Activated T-helper 17 cell treated with anti-CD3 and anti-CD28 coated beads, Interleukin-2, amount 50 U/mL, for 72 hours (primary cell): ENCODE data around the gene USP38. TPM values are rescaled to one million over a fixed set of nuclear protein-coding genes. Genes with fewer than 3 reads are reported as not detected.
"Not testable (repeated sequence)": the region's sequence is repeated elsewhere in the genome, so short reads cannot be mapped to it uniquely, and the experiment has no call there.

Experiments used
- ATAC-seq: fragments of 150-1000 bp; cut with Tn5 transposase; replicated peaks from 2 replicates; pipeline ENCODE4 v1.10.0; 2021; ENCODE audit warnings: mild to moderate bottlenecking, moderate library complexity
- H3K27ac Mint-ChIP-seq: one replicate; pipeline ENCODE4 v1.8.0; 2022; ENCODE audit warnings: mixed read lengths
- H3K27me3 Mint-ChIP-seq: one replicate; pipeline ENCODE4 v1.8.0; 2022; ENCODE audit warnings: mixed read lengths
- H3K36me3 Mint-ChIP-seq: one replicate; pipeline ENCODE4 v1.8.0; 2022; ENCODE audit warnings: low read depth, mild to moderate bottlenecking, mixed read lengths
- H3K4me1 Mint-ChIP-seq: one replicate; pipeline ENCODE4 v1.8.0; 2022; ENCODE audit warnings: mixed read lengths
- H3K4me3 Mint-ChIP-seq: one replicate; pipeline ENCODE4 v1.8.0; 2022; ENCODE audit warnings: mild to moderate bottlenecking, mixed read lengths
- H3K9me3 Mint-ChIP-seq: one replicate; pipeline ENCODE4 v1.8.0; 2022; ENCODE audit warnings: mixed read lengths
- total RNA-seq, 2 donors: library from RNA; stranded (reverse); gene quantifications; one replicate each; pipeline ENCODE4 v1.2.3, GENCODE V29; 2022

The USP38 gene
- total RNA-seq, 2 donors from 2014 or later = 15.1 to 22.2 TPM

- not testable (repeated sequence) for H3K4me3 Mint-ChIP-seq, ATAC-seq, H3K4me1 Mint-ChIP-seq, H3K27me3 Mint-ChIP-seq, H3K9me3 Mint-ChIP-seq, H3K27ac Mint-ChIP-seq, H3K36me3 Mint-ChIP-seq
These were observed 52.5 kb downstream of the USP38 start for GRCh38 chr4:143237195-143237594.

DNA sequence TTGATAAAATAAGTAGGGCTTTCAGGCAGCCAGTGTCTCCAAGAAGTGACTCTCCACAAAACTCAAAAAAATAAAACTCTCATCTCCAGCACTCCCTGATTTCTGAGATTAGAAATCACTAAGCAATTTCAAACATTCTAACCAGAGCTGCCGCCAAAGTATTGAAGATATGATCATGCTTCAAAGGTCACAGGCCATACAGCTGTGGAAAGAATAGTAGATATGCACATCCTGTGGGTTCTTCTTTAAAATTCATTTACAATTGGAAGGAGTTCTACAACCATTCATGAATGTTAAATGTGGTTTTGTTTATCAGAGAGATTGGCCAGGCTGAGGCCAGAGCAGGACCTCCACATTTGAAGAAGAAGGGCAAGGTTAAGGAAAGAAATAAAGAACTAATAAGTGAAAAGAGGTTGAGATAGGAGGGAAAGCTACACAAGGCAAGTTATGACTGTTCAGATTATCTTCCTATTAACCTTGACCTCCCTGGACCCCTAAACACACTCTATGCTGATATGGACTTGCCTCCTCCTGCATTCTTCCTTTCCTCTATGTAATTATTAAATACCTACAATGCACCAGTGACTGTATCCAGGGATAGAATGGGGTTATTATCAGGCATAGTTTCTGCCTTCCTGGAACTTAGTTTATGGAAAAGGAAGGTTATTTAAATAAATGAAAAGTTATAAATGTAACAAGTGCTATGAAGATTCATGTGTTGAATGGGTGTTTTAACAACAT, 56.4 kb downstream of the USP38 start:
- Mint-ChIP-seq H3K27ac (no peak overlapping the region), H3K9me3 (peaks cover 3% of the 10 kb centered on the region), H3K27me3 (peaks cover 6% of the 10 kb centered on the region), H3K4me1 (no peaks in the 10 kb centered on the region), H3K4me3 (no peak overlapping the region), H3K36me3 (no peaks in the 10 kb centered on the region)
- no peak for ATAC-seq

- Mint-ChIP-seq H3K27ac (no peak overlapping the region), H3K36me3 (no peaks in the 10 kb centered on the region), H3K4me1 (no peaks in the 10 kb centered on the region), H3K9me3 (peaks cover 3% of the 10 kb centered on the region), H3K4me3 (no peak overlapping the region), H3K27me3 (peaks cover 6% of the 10 kb centered on the region)
- no peak for ATAC-seq
These were observed 57.2 kb downstream of the USP38 start for GRCh38 chr4:143241892-143242291.

DNA sequence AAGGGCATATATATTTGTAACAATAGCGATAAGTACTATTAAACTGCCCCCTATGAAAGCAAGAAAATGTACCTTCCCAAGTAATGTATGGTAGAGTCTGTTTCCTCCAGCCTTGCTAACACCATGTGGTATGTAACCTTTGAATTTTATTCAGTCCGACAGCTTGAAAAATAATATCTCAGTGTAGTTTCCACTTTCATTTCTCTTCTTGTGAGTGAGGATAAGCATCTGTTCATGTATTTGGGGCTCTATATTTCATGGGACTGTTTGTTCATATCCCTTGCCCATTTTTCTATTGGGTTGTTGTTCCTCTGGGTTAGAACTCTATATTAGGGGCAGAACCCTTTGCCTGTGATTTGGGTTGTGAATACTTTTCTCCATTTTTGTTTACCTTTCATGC, 58.3 kb downstream of the USP38 start:
- ATAC-seq = no peak
- no peak overlapping the region for H3K4me3 Mint-ChIP-seq
- no peak overlapping the region for H3K27ac Mint-ChIP-seq
- no peaks in the 10 kb centered on the region for H3K36me3 Mint-ChIP-seq
- H3K27me3 Mint-ChIP-seq = peaks cover 9% of the 10 kb centered on the region
- H3K4me1 Mint-ChIP-seq = no peaks in the 10 kb centered on the region
- peaks cover 3% of the 10 kb centered on the region for H3K9me3 Mint-ChIP-seq

DNA sequence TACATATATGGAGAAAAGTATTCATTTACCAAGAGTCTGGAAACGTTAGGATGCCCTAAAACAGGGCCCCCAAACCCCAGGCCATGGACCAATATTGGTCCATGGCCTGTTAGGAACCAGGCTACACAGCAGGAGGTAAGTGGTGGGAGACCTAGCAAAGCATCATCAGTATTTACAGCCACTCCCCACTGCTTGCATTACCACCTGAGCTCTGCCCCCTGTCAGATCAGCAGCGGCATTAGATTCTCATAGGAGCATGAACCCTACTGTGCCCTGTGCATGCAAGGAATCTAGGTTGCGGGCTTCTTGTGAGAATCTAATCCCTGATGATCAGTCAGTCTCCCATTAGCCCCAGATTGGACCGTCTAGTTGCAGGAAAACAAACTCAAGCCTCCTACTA, 62.3 kb downstream of the USP38 start:
- H3K9me3 Mint-ChIP-seq = no peaks in the 10 kb centered on the region
- no peak for ATAC-seq
- H3K27me3 Mint-ChIP-seq = peaks cover 7% of the 10 kb centered on the region
- H3K27ac Mint-ChIP-seq = no peak overlapping the region
- H3K4me1 Mint-ChIP-seq = no peaks in the 10 kb centered on the region
- no peaks in the 10 kb centered on the region for H3K36me3 Mint-ChIP-seq
- H3K4me3 Mint-ChIP-seq = no peak overlapping the region

- H3K9me3 Mint-ChIP-seq = no peaks in the 10 kb centered on the region
- H3K27me3 Mint-ChIP-seq = peaks cover 7% of the 10 kb centered on the region
- H3K4me3 Mint-ChIP-seq = no peak overlapping the region
- H3K27ac Mint-ChIP-seq = no peak overlapping the region
- ATAC-seq = no peak
- no peaks in the 10 kb centered on the region for H3K36me3 Mint-ChIP-seq
- H3K4me1 Mint-ChIP-seq = no peaks in the 10 kb centered on the region
These were observed 63.1 kb downstream of the USP38 start for GRCh38 chr4:143247866-143248265.

- Mint-ChIP-seq H3K4me3 (no peak overlapping the region), H3K9me3 (no peaks in the 10 kb centered on the region), H3K4me1 (no peaks in the 10 kb centered on the region), H3K27me3 (peaks cover 5% of the 10 kb centered on the region), H3K36me3 (no peaks in the 10 kb centered on the region), H3K27ac (no peak overlapping the region)
- ATAC-seq = no peak
These were observed 64.1 kb downstream of the USP38 start for GRCh38 chr4:143248827-143249226.

GRCh38 chr4:143250617-143251016, 65.9 kb downstream of the USP38 start:
- H3K36me3 Mint-ChIP-seq = no peaks in the 10 kb centered on the region
- H3K4me1 Mint-ChIP-seq = no peaks in the 10 kb centered on the region
- H3K4me3 Mint-ChIP-seq = no peak overlapping the region
- H3K27me3 Mint-ChIP-seq = peaks cover 9% of the 10 kb centered on the region
- no peak for ATAC-seq
- H3K27ac Mint-ChIP-seq = no peak overlapping the region
- no peaks in the 10 kb centered on the region for H3K9me3 Mint-ChIP-seq

GRCh38 chr4:143251348-143251747, 66.6 kb downstream of the USP38 start:
- H3K4me1 Mint-ChIP-seq = no peaks in the 10 kb centered on the region
- H3K27ac Mint-ChIP-seq = no peak overlapping the region
- H3K27me3 Mint-ChIP-seq = peaks cover 9% of the 10 kb centered on the region
- H3K36me3 Mint-ChIP-seq = no peaks in the 10 kb centered on the region
- no peak overlapping the region for H3K4me3 Mint-ChIP-seq
- no peak for ATAC-seq
- H3K9me3 Mint-ChIP-seq = no peaks in the 10 kb centered on the region

DNA sequence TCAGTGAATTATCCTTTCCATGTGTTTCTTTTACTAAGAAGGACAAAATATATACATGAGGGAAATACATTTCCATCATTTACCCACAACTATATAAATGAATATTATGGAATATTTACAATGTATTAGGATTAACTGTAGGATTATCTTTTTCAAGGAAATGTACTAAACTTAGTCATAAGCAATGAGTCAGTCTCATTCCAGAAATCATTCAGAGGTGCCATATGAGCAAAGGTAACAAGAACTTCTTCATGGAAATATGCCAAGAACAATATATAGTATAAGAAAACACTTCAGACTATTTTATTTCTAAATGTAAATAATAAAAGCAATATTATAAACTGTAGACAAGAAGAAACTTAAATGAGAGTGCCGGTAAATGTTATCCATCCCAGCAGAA, 67.1 kb downstream of the USP38 start:
- H3K36me3 Mint-ChIP-seq = no peaks in the 10 kb centered on the region
- H3K27me3 Mint-ChIP-seq = peaks cover 9% of the 10 kb centered on the region
- no peak overlapping the region for H3K27ac Mint-ChIP-seq
- ATAC-seq = no peak
- no peaks in the 10 kb centered on the region for H3K9me3 Mint-ChIP-seq
- H3K4me1 Mint-ChIP-seq = no peaks in the 10 kb centered on the region
- no peak overlapping the region for H3K4me3 Mint-ChIP-seq

- H3K27ac Mint-ChIP-seq = no peak overlapping the region
- no peaks in the 10 kb centered on the region for H3K4me1 Mint-ChIP-seq
- H3K4me3 Mint-ChIP-seq = no peak overlapping the region
- H3K27me3 Mint-ChIP-seq = peaks cover 11% of the 10 kb centered on the region
- no peaks in the 10 kb centered on the region for H3K9me3 Mint-ChIP-seq
- ATAC-seq = no peak
- no peaks in the 10 kb centered on the region for H3K36me3 Mint-ChIP-seq
These were observed 67.8 kb downstream of the USP38 start for GRCh38 chr4:143252478-143252877.

GRCh38 chr4:143253166-143253565, 68.4 kb downstream of the USP38 start:
- Mint-ChIP-seq H3K4me1 (no peaks in the 10 kb centered on the region), H3K27ac (no peak overlapping the region), H3K9me3 (no peaks in the 10 kb centered on the region), H3K27me3 (peaks cover 9% of the 10 kb centered on the region), H3K36me3 (no peaks in the 10 kb centered on the region), H3K4me3 (no peak overlapping the region)
- ATAC-seq = no peak

GRCh38 chr4:143254491-143255226, 69.9 kb downstream of the USP38 start:
- H3K27ac Mint-ChIP-seq = no peak overlapping the region

GRCh38 chr4:143256456-143256855, 71.7 kb downstream of the USP38 start:
- Mint-ChIP-seq H3K9me3 (no peaks in the 10 kb centered on the region), H3K4me1 (no peaks in the 10 kb centered on the region), H3K27me3 (peaks cover 9% of the 10 kb centered on the region), H3K4me3 (no peak overlapping the region), H3K27ac (no peak overlapping the region), H3K36me3 (no peaks in the 10 kb centered on the region)
- no peak for ATAC-seq

More at GRCh38 chr4:143254491-143255226, 69.9 kb downstream of the USP38 start:
- Mint-ChIP-seq H3K36me3 (no peaks in the 10 kb centered on the region), H3K9me3 (no peaks in the 10 kb centered on the region), H3K27me3 (peaks cover 9% of the 10 kb centered on the region), H3K4me1 (no peaks in the 10 kb centered on the region), H3K4me3 (no peak overlapping the region)
- no peak for ATAC-seq

DNA sequence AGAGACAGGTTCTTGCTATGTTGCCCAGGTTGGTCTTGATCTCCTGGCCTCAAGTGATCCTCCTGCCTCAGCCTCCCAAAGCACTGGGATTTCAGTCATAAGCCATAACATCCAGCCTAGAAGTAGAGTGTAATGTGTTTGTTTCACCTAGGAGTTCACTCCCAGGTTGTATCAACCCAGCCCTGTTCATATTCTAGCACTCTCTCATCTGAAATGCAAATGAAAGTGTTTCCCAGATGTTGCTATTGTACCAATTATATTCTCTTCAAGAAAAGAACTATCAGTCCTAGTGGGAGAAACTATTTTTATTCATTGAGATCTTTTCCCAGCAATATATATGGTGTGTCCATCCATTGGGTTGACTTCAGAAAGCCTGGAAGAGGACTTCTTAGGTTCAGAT, 72.6 kb downstream of the USP38 start:
- no peaks in the 10 kb centered on the region for H3K9me3 Mint-ChIP-seq
- H3K4me3 Mint-ChIP-seq = no peak overlapping the region
- H3K27ac Mint-ChIP-seq = no peak overlapping the region
- H3K4me1 Mint-ChIP-seq = no peaks in the 10 kb centered on the region
- peaks cover 9% of the 10 kb centered on the region for H3K27me3 Mint-ChIP-seq
- no peaks in the 10 kb centered on the region for H3K36me3 Mint-ChIP-seq
- no peak for ATAC-seq
